Measurements from ENCODE around the gene XXYLT1.

Gene XXYLT1

DNA sequence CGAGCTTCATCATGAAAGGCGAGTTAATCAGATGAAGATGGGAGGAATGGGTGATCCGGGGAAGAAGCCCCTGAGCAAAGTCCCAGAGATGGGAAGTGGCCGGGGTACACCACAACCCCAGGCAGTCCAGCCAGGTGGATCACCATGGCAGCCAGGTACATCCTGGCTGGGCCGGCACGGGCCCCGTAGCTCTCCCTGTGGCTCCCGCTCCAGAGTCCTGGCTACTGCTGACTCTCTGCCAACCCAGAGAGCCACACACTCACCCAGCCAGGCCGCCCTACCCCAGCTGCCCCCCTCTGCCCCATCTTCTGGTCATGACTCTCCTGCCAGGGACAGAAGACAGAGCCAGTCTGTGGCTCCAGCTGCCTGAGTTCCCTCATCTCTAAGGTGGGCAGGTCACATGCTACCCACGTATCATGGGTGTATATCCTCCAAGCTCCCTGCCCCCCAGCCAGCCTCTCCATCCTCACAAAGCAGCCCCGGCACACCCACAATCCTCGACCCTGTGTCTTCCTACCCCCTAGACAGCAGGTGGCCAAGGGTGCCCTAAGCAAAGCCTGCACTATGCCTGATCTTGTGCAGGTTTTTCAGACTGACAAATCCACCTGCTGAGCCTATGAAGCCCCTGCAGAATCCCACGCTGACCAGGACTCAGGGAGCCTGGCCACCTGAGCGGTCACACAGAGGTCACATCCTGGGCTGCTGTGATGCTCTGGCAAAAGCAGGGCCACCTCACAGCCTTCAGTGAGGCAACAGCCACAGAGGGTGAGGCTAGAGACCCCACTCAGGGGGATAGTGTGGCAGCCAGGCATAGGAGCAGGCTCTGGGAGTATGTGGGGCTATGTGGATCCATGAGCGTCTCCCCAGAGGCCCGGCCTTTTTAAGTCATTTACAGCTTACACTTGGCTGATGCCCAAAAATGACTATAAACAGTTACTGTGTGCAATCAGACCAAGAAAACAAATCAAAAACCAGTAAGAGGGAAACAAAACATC, 13.2 kb downstream of the XXYLT1 start:
- peaks cover 0 to 5% of the 10 kb centered on the region in 2 experiments; a peak in 1 of 3 replicates for H3K36me3 ChIP-seq (ENCODE audit: control insufficient read depth in 2 of 2, insufficient read depth in 1 of 2, low read length in 2 of 2)
- TF ChIP-seq GLIS1 (tag by site-specific recombination; IDR thresholded peaks at IDR 0.05) (peak; percentile 41), GLIS2 (tag by site-specific recombination; IDR thresholded peaks at IDR 0.05) (0 out of 2 replicates have a peak, but pooled peaks have one; percentile 23), GLI2 (tag by site-specific recombination; IDR thresholded peaks at IDR 0.05; ENCODE audit: borderline replicate concordance, low read depth) (no peak), EGR2 (tag by site-specific recombination; IDR thresholded peaks at IDR 0.05; ENCODE audit: low read depth) (peak; percentile 43; the same call in 1 of the 2 replicates), GFI1B (tag by site-specific recombination; IDR thresholded peaks at IDR 0.05) (no peak), ZFP69B (tag by site-specific recombination; IDR thresholded peaks at IDR 0.05) (peak; percentile 74; the same call in 1 of the 2 replicates), FEZF1 (tag by site-specific recombination; IDR thresholded peaks at IDR 0.05) (peak; percentile 53), ZNF558 (tag by site-specific recombination; IDR thresholded peaks at IDR 0.05) (no peak), ZNF335 (tag by site-specific recombination; conservative IDR thresholded peaks at IDR 0.05) (peak; percentile 91), ZFHX2 (tag by site-specific recombination; conservative IDR thresholded peaks at IDR 0.05) (peak; percentile 50), MEIS1 (CRISPR knock-in tag; IDR thresholded peaks at IDR 0.05; ENCODE audit: borderline replicate concordance) (no peak), ZIC2 (tag by site-specific recombination; IDR thresholded peaks at IDR 0.05) (peak; percentile 25; the same call in 1 of the 2 replicates)
- TF ChIP-seq, protein P1, sequence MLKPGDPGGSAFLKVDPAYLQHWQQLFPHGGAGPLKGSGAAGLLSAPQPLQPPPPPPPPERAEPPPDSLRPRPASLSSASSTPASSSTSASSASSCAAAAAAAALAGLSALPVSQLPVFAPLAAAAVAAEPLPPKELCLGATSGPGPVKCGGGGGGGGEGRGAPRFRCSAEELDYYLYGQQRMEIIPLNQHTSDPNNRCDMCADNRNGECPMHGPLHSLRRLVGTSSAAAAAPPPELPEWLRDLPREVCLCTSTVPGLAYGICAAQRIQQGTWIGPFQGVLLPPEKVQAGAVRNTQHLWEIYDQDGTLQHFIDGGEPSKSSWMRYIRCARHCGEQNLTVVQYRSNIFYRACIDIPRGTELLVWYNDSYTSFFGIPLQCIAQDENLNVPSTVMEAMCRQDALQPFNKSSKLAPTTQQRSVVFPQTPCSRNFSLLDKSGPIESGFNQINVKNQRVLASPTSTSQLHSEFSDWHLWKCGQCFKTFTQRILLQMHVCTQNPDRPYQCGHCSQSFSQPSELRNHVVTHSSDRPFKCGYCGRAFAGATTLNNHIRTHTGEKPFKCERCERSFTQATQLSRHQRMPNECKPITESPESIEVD (tag by site-specific recombination; IDR thresholded peaks at IDR 0.05): peak; percentile 51
- TF ChIP-seq, protein P2, sequence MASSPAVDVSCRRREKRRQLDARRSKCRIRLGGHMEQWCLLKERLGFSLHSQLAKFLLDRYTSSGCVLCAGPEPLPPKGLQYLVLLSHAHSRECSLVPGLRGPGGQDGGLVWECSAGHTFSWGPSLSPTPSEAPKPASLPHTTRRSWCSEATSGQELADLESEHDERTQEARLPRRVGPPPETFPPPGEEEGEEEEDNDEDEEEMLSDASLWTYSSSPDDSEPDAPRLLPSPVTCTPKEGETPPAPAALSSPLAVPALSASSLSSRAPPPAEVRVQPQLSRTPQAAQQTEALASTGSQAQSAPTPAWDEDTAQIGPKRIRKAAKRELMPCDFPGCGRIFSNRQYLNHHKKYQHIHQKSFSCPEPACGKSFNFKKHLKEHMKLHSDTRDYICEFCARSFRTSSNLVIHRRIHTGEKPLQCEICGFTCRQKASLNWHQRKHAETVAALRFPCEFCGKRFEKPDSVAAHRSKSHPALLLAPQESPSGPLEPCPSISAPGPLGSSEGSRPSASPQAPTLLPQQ (tag by site-specific recombination; IDR thresholded peaks at IDR 0.05): peak; percentile 74; the same call in 1 of the 2 replicates
- ChIA-PET CTCF (interaction anchor here (0.6 to 2.1 kb wide), 3 partner anchors 121 to 575 kb away, joined by 3 to 8 read pairs (median 6); no protein-coding TSS in a partner anchor), POLR2A (interaction anchor here (1.3 to 1.8 kb wide), 3 partner anchors 13 to 575 kb away, joined by 3 to 4 read pairs (median 3); partner anchors contain the start of gene FAM43A)
- no peak overlapping the region for H3K4me3 ChIP-seq (ENCODE audit: low read depth, low read length)
- peaks cover 7% of the 10 kb centered on the region for H3K4me1 ChIP-seq (ENCODE audit: control insufficient read depth, insufficient read depth, low read length)
- no peak overlapping the region for H3K27ac ChIP-seq (ENCODE audit: extremely low read depth, low read depth, low read length)
- no peaks in the 10 kb centered on the region for H3K9me3 ChIP-seq (ENCODE audit: control insufficient read depth, insufficient read depth, low read depth, low read length)

DNA sequence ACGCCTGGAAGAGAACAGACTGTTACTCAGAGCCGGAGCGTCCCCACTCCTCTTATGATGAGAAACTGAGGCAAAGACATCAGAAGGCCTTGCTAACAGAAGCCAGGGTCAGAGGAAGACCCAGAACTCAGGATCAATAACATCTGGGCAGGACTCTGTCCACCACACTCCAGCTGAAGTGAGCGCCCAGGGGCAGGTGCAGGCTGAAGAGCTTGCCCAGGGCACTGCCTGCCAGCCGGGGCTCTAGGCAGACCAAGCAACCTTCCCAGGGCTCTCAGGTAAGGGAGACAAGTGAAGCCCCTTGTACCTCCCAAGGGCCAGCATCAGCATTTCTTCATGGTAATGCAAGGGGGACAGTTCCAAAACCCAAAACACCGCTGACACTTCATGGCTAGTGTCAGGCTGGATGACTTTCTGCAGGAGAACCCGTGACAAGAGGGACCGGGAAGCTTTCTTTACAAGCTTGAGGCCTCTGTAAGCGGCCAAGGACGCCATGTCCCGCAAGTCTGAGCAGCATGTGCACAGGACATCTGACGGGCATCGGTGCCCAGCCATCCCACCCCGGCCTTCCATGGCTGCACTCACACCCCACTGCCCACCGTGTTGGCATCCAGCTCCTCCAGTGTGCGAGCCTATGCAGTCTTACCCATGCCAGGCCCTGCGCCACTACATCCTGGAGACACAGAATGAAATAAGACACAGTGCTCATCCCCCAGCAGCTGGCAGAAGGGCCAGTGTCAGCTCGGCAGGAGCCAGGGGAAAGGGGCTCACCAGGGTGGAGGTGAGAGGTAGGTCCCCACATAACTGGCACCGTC, 14.1 kb downstream of the XXYLT1 start:
- ChIA-PET CTCF (interaction anchor here (2.1 kb wide), 1 partner anchor 574 kb away, joined by 8 read pairs; no protein-coding TSS in a partner anchor), POLR2A (interaction anchor here (1.4 kb wide), 1 partner anchor 574 kb away, joined by 3 read pairs; no protein-coding TSS in a partner anchor)
- Histone ChIP-seq H3K4me3 (ENCODE audit: low read depth, low read length) (no peak overlapping the region), H3K36me3 (ENCODE audit: control insufficient read depth in 2 of 2, insufficient read depth in 1 of 2, low read length in 2 of 2) (peaks cover 0 to 5% of the 10 kb centered on the region in 2 experiments; a peak in 1 of 3 replicates), H3K27ac (ENCODE audit: extremely low read depth, low read depth, low read length) (no peak overlapping the region), H3K4me1 (ENCODE audit: control insufficient read depth, insufficient read depth, low read length) (peaks cover 9% of the 10 kb centered on the region), H3K9me3 (ENCODE audit: control insufficient read depth, insufficient read depth, low read depth, low read length) (no peaks in the 10 kb centered on the region)
- TF ChIP-seq ZNF473 (tag by site-specific recombination; IDR thresholded peaks at IDR 0.05): no peak
- TF ChIP-seq EGR2 (tag by site-specific recombination; IDR thresholded peaks at IDR 0.05; ENCODE audit: low read depth): no peak
- no peak for TF ChIP-seq ZNF571 (tag by site-specific recombination; IDR thresholded peaks at IDR 0.05)
- TF ChIP-seq KLF9 (tag by site-specific recombination; IDR thresholded peaks at IDR 0.05; ENCODE audit: low read depth): no peak
- TF ChIP-seq GLIS1 (tag by site-specific recombination; IDR thresholded peaks at IDR 0.05): no peak
- no peak for TF ChIP-seq ZNF37A (tag by site-specific recombination; IDR thresholded peaks at IDR 0.05)
- TF ChIP-seq, protein P3, sequence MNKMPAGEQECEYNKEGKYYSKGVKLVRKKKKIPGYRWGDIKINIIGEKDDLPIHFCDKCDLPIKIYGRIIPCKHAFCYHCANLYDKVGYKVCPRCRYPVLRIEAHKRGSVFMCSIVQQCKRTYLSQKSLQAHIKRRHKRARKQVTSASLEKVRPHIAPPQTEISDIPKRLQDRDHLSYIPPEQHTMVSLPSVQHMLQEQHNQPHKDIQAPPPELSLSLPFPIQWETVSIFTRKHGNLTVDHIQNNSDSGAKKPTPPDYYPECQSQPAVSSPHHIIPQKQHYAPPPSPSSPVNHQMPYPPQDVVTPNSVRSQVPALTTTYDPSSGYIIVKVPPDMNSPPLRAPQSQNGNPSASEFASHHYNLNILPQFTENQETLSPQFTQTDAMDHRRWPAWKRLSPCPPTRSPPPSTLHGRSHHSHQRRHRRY (tag by site-specific recombination; IDR thresholded peaks at IDR 0.05): no peak
- no peak for TF ChIP-seq ZNF561 (tag by site-specific recombination; IDR thresholded peaks at IDR 0.05; ENCODE audit: borderline replicate concordance)
- no peak for TF ChIP-seq ZNF660 (tag by site-specific recombination; IDR thresholded peaks at IDR 0.05)
- no peak for TF ChIP-seq KLF16 (tag by site-specific recombination; IDR thresholded peaks at IDR 0.05)
- TF ChIP-seq, protein P4, sequence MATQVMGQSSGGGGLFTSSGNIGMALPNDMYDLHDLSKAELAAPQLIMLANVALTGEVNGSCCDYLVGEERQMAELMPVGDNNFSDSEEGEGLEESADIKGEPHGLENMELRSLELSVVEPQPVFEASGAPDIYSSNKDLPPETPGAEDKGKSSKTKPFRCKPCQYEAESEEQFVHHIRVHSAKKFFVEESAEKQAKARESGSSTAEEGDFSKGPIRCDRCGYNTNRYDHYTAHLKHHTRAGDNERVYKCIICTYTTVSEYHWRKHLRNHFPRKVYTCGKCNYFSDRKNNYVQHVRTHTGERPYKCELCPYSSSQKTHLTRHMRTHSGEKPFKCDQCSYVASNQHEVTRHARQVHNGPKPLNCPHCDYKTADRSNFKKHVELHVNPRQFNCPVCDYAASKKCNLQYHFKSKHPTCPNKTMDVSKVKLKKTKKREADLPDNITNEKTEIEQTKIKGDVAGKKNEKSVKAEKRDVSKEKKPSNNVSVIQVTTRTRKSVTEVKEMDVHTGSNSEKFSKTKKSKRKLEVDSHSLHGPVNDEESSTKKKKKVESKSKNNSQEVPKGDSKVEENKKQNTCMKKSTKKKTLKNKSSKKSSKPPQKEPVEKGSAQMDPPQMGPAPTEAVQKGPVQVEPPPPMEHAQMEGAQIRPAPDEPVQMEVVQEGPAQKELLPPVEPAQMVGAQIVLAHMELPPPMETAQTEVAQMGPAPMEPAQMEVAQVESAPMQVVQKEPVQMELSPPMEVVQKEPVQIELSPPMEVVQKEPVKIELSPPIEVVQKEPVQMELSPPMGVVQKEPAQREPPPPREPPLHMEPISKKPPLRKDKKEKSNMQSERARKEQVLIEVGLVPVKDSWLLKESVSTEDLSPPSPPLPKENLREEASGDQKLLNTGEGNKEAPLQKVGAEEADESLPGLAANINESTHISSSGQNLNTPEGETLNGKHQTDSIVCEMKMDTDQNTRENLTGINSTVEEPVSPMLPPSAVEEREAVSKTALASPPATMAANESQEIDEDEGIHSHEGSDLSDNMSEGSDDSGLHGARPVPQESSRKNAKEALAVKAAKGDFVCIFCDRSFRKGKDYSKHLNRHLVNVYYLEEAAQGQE (tag by site-specific recombination; IDR thresholded peaks at IDR 0.05): no peak

All from HEK293 (cell line).